Measurements from ENCODE around the gene NACC2. TPM values are rescaled to one million over a fixed set of nuclear protein-coding genes. Genes with fewer than 3 reads are reported as not detected.

Gene NACC2
- total and polyA plus RNA-seq, 2 donors from 2014 or later, result 7.1 to 30.9 TPM

GRCh38 chr9:135975834-135976233 lies 119.3 kb downstream of the NACC2 start:
- no peak overlapping the region for H3K27ac ChIP-seq (ENCODE audit: low read depth in 2 of 2, low read length in 2 of 2)
- no peak overlapping the region for H3K4me3 ChIP-seq (ENCODE audit: low read length in 3 of 3)
- H3K9ac ChIP-seq (ENCODE audit: low read length in 3 of 3), result no peak overlapping the region
- FAIRE-seq (no peak), DNase-seq (no peak)
- H3K9me3 ChIP-seq (ENCODE audit: control insufficient read depth in 2 of 3, insufficient read depth in 1 of 3, low read length in 3 of 3), result no peaks in the 10 kb centered on the region
- no peaks in the 10 kb centered on the region for H3K27me3 ChIP-seq (ENCODE audit: control insufficient read depth, insufficient read depth, low read length)
- H3K36me3 ChIP-seq (ENCODE audit: control insufficient read depth in 2 of 3, insufficient read depth in 3 of 3, low read length in 3 of 3), result no peaks in the 10 kb centered on the region
- TF ChIP-seq CTCF (IDR thresholded peaks at IDR 0.05; ENCODE audit: borderline replicate concordance, extremely low read depth, insufficient read depth), result no peak
- H3K4me1 ChIP-seq (ENCODE audit: control insufficient read depth in 2 of 3, insufficient read depth in 2 of 3, low read depth in 1 of 3, low read length in 3 of 3), result peaks cover 0 to 2% (median 0%) of the 10 kb centered on the region in 3 donors
- intact Hi-C loops (cut with DNase I), result no loop called here

- TF ChIP-seq CTCF (IDR thresholded peaks at IDR 0.05; ENCODE audit: borderline replicate concordance, extremely low read depth, insufficient read depth), result no peak
- intact Hi-C loops (cut with DNase I), result no loop called here
- Histone ChIP-seq H3K9me3 (ENCODE audit: control insufficient read depth in 2 of 3, insufficient read depth in 1 of 3, low read length in 3 of 3) (no peaks in the 10 kb centered on the region), H3K27me3 (ENCODE audit: control insufficient read depth, insufficient read depth, low read length) (no peaks in the 10 kb centered on the region), H3K36me3 (ENCODE audit: control insufficient read depth in 2 of 3, insufficient read depth in 3 of 3, low read length in 3 of 3) (no peaks in the 10 kb centered on the region), H3K27ac (ENCODE audit: low read depth in 2 of 2, low read length in 2 of 2) (no peak overlapping the region), H3K9ac (ENCODE audit: low read length in 3 of 3) (no peak overlapping the region), H3K4me1 (ENCODE audit: control insufficient read depth in 2 of 3, insufficient read depth in 2 of 3, low read depth in 1 of 3, low read length in 3 of 3) (peaks cover 0 to 7% (median 6%) of the 10 kb centered on the region in 3 donors), H3K4me3 (ENCODE audit: low read length in 3 of 3) (no peak overlapping the region)
- no peak for FAIRE-seq
- DNase-seq, result no peak
These were observed 120.9 kb downstream of the NACC2 start for GRCh38 chr9:135974220-135974573.

GRCh38 chr9:135973277-135974219 lies 121.5 kb downstream of the NACC2 start:
- no peaks in the 10 kb centered on the region for H3K9me3 ChIP-seq (ENCODE audit: control insufficient read depth in 2 of 3, insufficient read depth in 1 of 3, low read length in 3 of 3)
- intact Hi-C loops (cut with DNase I), result no loop called here
- H3K27me3 ChIP-seq (ENCODE audit: control insufficient read depth, insufficient read depth, low read length), result no peaks in the 10 kb centered on the region
- no peak overlapping the region for H3K27ac ChIP-seq (ENCODE audit: low read depth in 2 of 2, low read length in 2 of 2)
- no peak overlapping the region for H3K4me3 ChIP-seq (ENCODE audit: low read length in 3 of 3)
- H3K4me1 ChIP-seq (ENCODE audit: control insufficient read depth in 2 of 3, insufficient read depth in 2 of 3, low read depth in 1 of 3, low read length in 3 of 3), result peaks cover 0 to 11% (median 6%) of the 10 kb centered on the region in 3 donors
- H3K36me3 ChIP-seq (ENCODE audit: control insufficient read depth in 2 of 3, insufficient read depth in 3 of 3, low read length in 3 of 3), result no peaks in the 10 kb centered on the region
- no peak for TF ChIP-seq CTCF (IDR thresholded peaks at IDR 0.05; ENCODE audit: borderline replicate concordance, extremely low read depth, insufficient read depth)
- no peak overlapping the region for H3K9ac ChIP-seq (ENCODE audit: low read length in 3 of 3)
- FAIRE-seq (no peak), DNase-seq (no peak)

All from kidney (tissue), 14 donors.